Renal cortex interstitium (tissue), 11 donors: ENCODE results near the gene MAN2C1. TPM values are rescaled to one million over a fixed set of nuclear protein-coding genes. Genes with fewer than 3 reads are reported as not detected.
"Not testable (repeated sequence)": the region's sequence is repeated elsewhere in the genome, so short reads cannot be mapped to it uniquely, and the experiment has no call there.

Experiments used
- DNase-seq, 11 donors: peaks; one replicate each; pipeline ENCODE4 v3.0.0-alpha.2; 2013; ENCODE audit warnings: low read depth in 9 of 11, low spot score in 4 of 11; ENCODE audit errors: extremely low read depth in 1 of 11
- polyA plus RNA-seq, 3 donors: library from polyadenylated mRNA; unstranded; fragments of 120-200 nt; gene quantifications; one replicate each; pipeline ENCODE4 v1.2.1, GENCODE V29; 2013; ENCODE audit not compliant: insufficient read length in 3 of 3

MAN2C1 gene
- polyA plus RNA-seq, 3 donors, result 112 to 202 (median 125) TPM

GRCh38 chr15:75349851-75350588 is 18.4 kb downstream of the MAN2C1 start:
- DNase-seq, result no peak

DNA sequence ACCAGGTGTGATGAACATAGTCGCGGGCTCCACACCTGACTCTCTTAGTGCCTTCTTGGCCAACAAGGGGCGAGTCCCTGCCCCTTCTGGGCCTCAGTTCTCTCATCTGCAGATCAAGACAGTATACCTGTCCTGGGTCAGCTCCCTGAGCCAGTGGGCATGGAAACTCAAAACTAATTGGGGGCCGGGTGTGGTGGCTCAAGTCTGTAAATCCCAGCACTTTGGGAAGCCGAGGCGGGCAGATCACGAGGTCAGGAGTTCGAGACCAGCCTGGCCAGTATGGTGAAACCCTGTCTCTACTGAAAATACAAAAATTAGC is 19.1 kb downstream of the MAN2C1 start:
- not testable (repeated sequence) for DNase-seq

- DNase-seq, result peak in 2 of 11 donors; percentile 2 to 7
Observed at GRCh38 chr15:75348562-75349350, 19.7 kb downstream of the MAN2C1 start.

GRCh38 chr15:75348034-75348561 is 20.3 kb downstream of the MAN2C1 start:
- peak in 3 of 11 donors; percentile 4 to 20 (median 7) for DNase-seq

GRCh38 chr15:75347222-75348033 is 21.0 kb downstream of the MAN2C1 start:
- DNase-seq, result peak in 5 of 11 donors; percentile 20 to 43 (median 27)

GRCh38 chr15:75346796-75347221 is 21.6 kb downstream of the MAN2C1 start, which contains the start of gene NEIL1:
TSS of gene NEIL1 (plus strand) at chr15:75347039. CDS start at chr15:75348906, 1,867 bp downstream.
- peak in 1 of 11 donors; percentile 7 for DNase-seq

- DNase-seq, result not testable (repeated sequence)
Observed at GRCh38 chr15:75343953-75344352, 24.5 kb downstream of the MAN2C1 start.

GRCh38 chr15:75342221-75342620 is 26.2 kb downstream of the MAN2C1 start:
- no peak for DNase-seq

DNA sequence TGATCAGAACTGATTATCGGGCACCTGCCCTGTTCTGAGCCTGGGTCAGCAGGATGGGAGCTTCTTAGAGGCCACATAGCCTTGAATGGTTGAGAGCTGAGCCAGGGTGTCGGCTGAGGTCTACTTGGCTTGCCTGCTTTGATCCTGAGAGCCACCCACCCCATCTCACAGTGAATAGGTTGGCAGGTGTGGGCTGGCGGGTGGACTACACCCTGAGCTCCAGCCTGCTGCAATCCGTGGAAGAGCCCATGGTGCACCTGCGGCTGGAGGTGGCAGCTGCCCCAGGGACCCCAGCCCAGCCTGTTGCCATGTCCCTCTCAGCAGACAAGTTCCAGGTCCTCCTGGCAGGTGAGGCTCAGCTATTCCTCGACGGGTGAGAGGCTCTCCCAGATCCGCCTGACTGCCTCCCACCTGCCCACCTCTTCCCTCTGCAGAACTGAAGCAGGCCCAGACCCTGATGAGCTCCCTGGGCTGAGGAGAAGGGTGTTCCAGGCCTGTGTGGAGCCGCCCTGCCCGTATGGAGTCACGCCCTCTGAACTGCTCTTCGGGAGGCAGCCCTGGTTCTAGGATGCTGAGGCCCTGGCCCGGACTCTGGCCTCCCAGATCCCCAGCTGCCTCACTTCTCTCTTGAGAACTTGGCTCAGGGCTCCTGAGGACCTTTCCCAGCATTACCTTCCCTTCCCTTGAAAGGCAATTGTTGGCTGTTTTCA is 28.7 kb downstream of the MAN2C1 start:
- DNase-seq, result no peak

GRCh38 chr15:75338661-75339240 is 29.7 kb downstream of the MAN2C1 start:
- DNase-seq, result no peak

GRCh38 chr15:75335705-75336355 is 32.6 kb downstream of the MAN2C1 start, which contains the start of gene COMMD4:
TSS of gene COMMD4 (plus strand) at chr15:75336063. CDS start at chr15:75336090, 27 bp downstream.
- DNase-seq, result peak; percentile 80 to 96 (median 91)

GRCh38 chr15:75335313-75335704 is 33.1 kb downstream of the MAN2C1 start:
- DNase-seq, result no peak

- DNase-seq, result not testable (repeated sequence)
Observed at GRCh38 chr15:75333654-75334419, 34.6 kb downstream of the MAN2C1 start.

DNA sequence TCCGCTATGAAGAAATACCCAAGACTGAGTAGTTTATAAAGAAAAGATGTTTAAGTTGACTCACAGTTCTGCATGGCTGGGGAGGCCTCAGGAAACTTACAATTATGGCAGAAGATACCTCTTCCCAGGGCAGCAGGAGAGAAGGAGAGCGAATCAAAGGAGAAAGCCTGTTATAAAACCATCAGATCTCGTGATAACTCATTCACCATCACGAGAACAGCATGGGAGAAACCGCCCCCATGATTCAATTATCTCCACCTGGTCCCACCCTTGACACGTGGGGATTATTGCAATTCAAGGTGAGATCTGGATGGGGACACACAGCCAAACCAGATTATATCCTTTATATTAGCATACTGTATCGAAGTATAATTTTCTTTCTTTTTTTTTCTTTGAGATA is 36.3 kb downstream of the MAN2C1 start:
- DNase-seq, result not testable (repeated sequence)

DNA sequence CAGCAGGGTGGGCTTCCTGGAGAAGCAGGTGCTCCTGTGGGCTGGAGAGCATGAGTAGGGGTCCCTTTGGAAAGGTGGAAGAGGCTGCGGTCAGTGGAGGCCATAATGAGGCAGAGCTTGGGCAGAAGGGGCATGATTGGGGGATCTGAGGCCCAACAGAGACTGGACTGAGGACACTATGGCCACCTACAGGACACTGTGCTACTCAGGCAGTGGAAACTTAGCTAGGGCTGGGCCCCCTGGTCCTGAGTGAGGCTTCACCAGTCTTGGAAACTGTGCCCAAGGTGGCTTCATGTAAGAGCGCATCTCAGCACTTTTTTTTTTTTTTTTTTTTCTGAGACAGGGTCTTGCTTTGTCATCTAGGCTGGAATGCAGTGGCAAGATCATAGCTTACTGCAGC is 38.8 kb downstream of the MAN2C1 start:
- DNase-seq, result no peak

- no peak for DNase-seq
Observed at GRCh38 chr15:75328493-75329314, 39.7 kb downstream of the MAN2C1 start.
